Stimulated activated CD8-positive, alpha-beta memory T cell treated with anti-CD3 and anti-CD28 coated beads, Interleukin-7, amount 100 ng/mL, for 24 hours (primary cell): ENCODE data around the gene BTG2.

ENCODE experiments used
- DNase-seq: peaks from one replicate; pipeline ENCODE4 v3.0.0-alpha.2; 2020; ENCODE audit warnings: low read depth

The BTG2 gene

GRCh38 chr1:203342192-203342940, 37.0 kb downstream of the BTG2 start:
- DNase-seq, result no peak

GRCh38 chr1:203343956-203344754, 38.8 kb downstream of the BTG2 start:
- DNase-seq, result no peak

- DNase-seq, result no peak
Observed at GRCh38 chr1:203346060-203346768, 40.9 kb downstream of the BTG2 start.

- DNase-seq, result no peak
Observed at GRCh38 chr1:203346769-203347102, 41.4 kb downstream of the BTG2 start.

- DNase-seq, result no peak
Observed at GRCh38 chr1:203349166-203349565, 43.8 kb downstream of the BTG2 start.

- DNase-seq, result no peak
Observed at GRCh38 chr1:203349773-203350524, 44.6 kb downstream of the BTG2 start.

- no peak for DNase-seq
Observed at GRCh38 chr1:203351037-203351625, 45.8 kb downstream of the BTG2 start, which contains the start of gene FMOD. TSS of gene FMOD (minus strand) at chr1:203351122. CDS start at chr1:203348270, 2,852 bp downstream.

GRCh38 chr1:203353486-203353885, 48.2 kb downstream of the BTG2 start:
- no peak for DNase-seq

GRCh38 chr1:203354246-203354645, 48.9 kb downstream of the BTG2 start:
- DNase-seq, result no peak

- DNase-seq, result no peak
Observed at GRCh38 chr1:203359010-203359571, 53.8 kb downstream of the BTG2 start.
